ENCODE data around the gene SYCE3. TPM values are rescaled to one million over a fixed set of nuclear protein-coding genes. Genes with fewer than 3 reads are reported as not detected.

SYCE3 gene
- total RNA-seq, 4 donors from 2014 or later: not detected

DNA sequence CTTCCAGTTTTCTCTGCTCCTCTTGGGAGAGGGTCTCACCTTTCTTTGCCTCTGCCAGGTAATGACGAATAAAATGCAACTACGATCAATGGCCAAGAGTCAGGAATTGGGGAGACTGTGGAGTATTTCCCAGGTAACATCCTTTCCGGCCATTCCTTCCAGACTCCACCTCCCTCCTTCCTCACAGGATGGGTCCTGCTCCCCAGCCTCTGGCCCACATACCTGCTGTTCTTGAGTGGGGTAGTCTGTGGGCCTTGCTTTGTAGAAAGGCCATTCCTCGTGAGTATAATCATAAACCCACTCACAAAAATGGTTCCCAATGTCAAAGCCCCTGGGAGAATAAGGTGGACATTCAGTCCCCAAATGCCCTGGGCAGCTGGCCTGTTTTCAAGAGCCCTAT is 17.0 kb upstream of the SYCE3 start:
- H3K9me3 ChIP-seq: no peaks in the 10 kb centered on the region
- no peak overlapping the region for H3K4me3 ChIP-seq
- intact Hi-C loops (cut with DNase I): loop anchor here (5.0 kb wide), 2 partner anchors 43 to 52 kb away; partner anchors contain the start of gene SCO2
- no peak for DNase-seq (ENCODE audit: extremely low spot score)
- H3K36me3 ChIP-seq: peaks cover 0 to 38% (median 22%) of the 10 kb centered on the region in 4 donors
- peak overlapping the region in 2 of 4 donors; percentile 66 to 68 for H3K27ac ChIP-seq (replicated peaks in 1 of 4)
- peaks cover 40 to 60% (median 48%) of the 10 kb centered on the region in 4 donors for H3K4me1 ChIP-seq
- TF ChIP-seq POLR2AphosphoS5 (IDR thresholded peaks at IDR 0.05) (no peak), CTCF (IDR thresholded peaks at IDR 0.05) (no peak), EP300 (IDR thresholded peaks at IDR 0.05) (no peak), POLR2A (IDR thresholded peaks at IDR 0.05; ENCODE audit: low read depth) (no peak)
- WGBS: 92% methylated on average over 4 of the region's 4 CpGs
- H3K27me3 ChIP-seq: peaks cover 0 to 8% (median 0%) of the 10 kb centered on the region in 4 donors

- no peak for DNase-seq (ENCODE audit: extremely low spot score)
- intact Hi-C loops (cut with DNase I): no loop called here
- Histone ChIP-seq H3K4me3 (peak overlapping the region; percentile 36 to 60 (median 51)), H3K9me3 (no peaks in the 10 kb centered on the region), H3K27me3 (peaks cover 0 to 8% (median 0%) of the 10 kb centered on the region in 4 donors), H3K27ac (replicated peaks in 1 of 4) (peak overlapping the region; percentile 15 to 72 (median 67)), H3K4me1 (peaks cover 38 to 58% (median 48%) of the 10 kb centered on the region in 4 donors), H3K36me3 (peaks cover 0 to 41% (median 28%) of the 10 kb centered on the region in 4 donors)
- TF ChIP-seq EP300 (IDR thresholded peaks at IDR 0.05) (no peak), CTCF (IDR thresholded peaks at IDR 0.05) (no peak), POLR2AphosphoS5 (IDR thresholded peaks at IDR 0.05) (no peak)
- WGBS: 59% methylated on average over 8 of the region's 8 CpGs
Observed at GRCh38 chr22:50578776-50579310, 16.1 kb upstream of the SYCE3 start.

GRCh38 chr22:50577987-50578775 is 15.5 kb upstream of the SYCE3 start, which contains the start of gene CPT1B:
CPT1B (minus strand) TSS chr22:50578427; CDS start chr22:50577915, 512 bp downstream.
- H3K4me1 ChIP-seq: peaks cover 31 to 52% (median 41%) of the 10 kb centered on the region in 4 donors
- WGBS: 13% methylated on average over 38 of the region's 63 CpGs
- no peaks in the 10 kb centered on the region for H3K9me3 ChIP-seq
- peak within 1 kb of the TSS; percentile 36 to 60 (median 51) for H3K4me3 ChIP-seq
- no peak for DNase-seq (ENCODE audit: extremely low spot score)
- peaks cover 0 to 47% (median 34%) of the 10 kb centered on the region in 4 donors for H3K36me3 ChIP-seq
- H3K27ac ChIP-seq (replicated peaks in 1 of 4): peak within 1 kb of the TSS; percentile 15 to 72 (median 67)
- peaks cover 0 to 8% (median 0%) of the 10 kb centered on the region in 4 donors for H3K27me3 ChIP-seq
- intact Hi-C loops (cut with DNase I): no loop called here
- TF ChIP-seq EP300 (IDR thresholded peaks at IDR 0.05): no peak
- peak in 1 of 2 donors; percentile 51 for TF ChIP-seq POLR2AphosphoS5 (IDR thresholded peaks at IDR 0.05)

DNA sequence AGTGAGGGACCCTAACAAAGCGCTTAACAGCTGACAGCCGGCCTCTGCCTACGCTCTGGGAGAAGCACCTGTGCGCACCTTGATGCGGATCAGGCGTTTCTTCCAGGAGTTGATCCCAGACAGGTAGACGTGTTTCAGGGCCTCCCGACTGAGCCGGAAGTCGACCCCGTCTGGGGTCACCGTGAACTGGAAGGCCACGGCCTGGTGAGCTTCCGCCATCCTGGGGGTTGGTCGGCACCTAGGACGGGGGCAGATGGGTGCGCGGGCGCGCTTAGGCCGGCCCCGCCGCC is 14.9 kb upstream of the SYCE3 start:
- Histone ChIP-seq H3K27me3 (peaks cover 0 to 8% (median 0%) of the 10 kb centered on the region in 4 donors), H3K9me3 (no peaks in the 10 kb centered on the region), H3K27ac (replicated peaks in 1 of 4) (no peak overlapping the region), H3K36me3 (peaks cover 0 to 53% (median 38%) of the 10 kb centered on the region in 4 donors), H3K4me3 (peak overlapping the region; percentile 36 to 60 (median 51)), H3K4me1 (peaks cover 31 to 51% (median 41%) of the 10 kb centered on the region in 4 donors)
- intact Hi-C loops (cut with DNase I): no loop called here
- whole genome bisulfite sequencing: 97% methylated on average over 6 of the region's 23 CpGs
- no peak for DNase-seq (ENCODE audit: extremely low spot score)
- TF ChIP-seq POLR2A (IDR thresholded peaks at IDR 0.05; ENCODE audit: low read depth) (no peak), CTCF (IDR thresholded peaks at IDR 0.05) (no peak), POLR2AphosphoS5 (IDR thresholded peaks at IDR 0.05) (no peak), EP300 (IDR thresholded peaks at IDR 0.05) (no peak)
